A673 (cell line): Measurements from ENCODE around the gene ANKRD17.

Experiments
- EZH2 ChIP-seq: fragments of 200-600 bp; sonication (generic); IDR thresholded peaks from 2 replicates; pipeline ENCODE4 v1.6.1; 2017; ENCODE audit warnings: borderline replicate concordance, low read depth, mild to moderate bottlenecking, mixed read lengths, antibody characterized with exemption, low read length; ENCODE audit not compliant: poor library complexity, severe bottlenecking
- TF ChIP-seq, protein P1 (sequence below): fragments of 300-800, 200-600 bp; sonication (generic); conservative IDR thresholded peaks from 2 replicates; pipeline ENCODE4 v1.5.1; 2017; ENCODE audit warnings: low read depth, mild to moderate bottlenecking, antibody characterized with exemption, low read length, moderate library complexity, mixed read lengths

DNA sequence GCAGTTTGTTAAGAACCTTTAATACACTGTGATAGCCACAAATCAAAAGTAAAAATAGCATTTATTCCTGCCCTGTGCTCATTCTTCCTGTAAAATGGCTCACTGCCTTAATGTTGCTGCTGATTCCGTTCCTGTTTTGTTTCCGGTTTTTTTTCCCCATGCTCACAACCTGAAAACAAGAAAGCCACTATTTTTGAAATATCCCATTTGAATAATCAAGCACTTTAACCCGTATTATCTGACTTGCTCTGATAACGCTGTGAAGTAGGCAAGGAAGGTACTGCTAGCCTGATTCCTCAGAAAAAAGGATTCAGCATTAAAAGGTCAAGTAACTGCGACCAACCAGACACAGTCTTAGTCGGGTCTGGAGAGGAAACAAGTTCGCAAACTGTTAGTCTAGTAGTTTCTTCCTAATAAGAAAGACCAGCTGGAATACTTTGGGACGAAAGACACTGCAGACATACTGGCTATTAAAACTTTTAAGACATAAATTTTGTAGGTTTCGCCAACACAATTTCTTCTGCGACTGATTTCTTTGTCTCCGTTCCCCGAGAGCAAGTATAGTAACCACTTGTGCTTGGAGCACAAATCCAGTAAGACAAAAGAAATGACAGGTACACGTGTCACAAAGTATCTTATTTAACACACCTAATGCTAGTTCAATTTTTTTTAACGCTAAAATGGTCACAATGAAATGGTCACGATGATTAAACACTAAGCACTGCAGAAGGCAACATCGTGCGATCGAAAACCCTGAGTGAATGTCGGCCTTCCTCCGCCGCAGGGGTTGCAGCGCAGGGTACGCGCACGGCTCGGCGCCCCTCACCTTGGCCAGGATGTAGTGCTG lies 189.9 kb downstream of the ANKRD17 start:
- TF ChIP-seq, protein P1, sequence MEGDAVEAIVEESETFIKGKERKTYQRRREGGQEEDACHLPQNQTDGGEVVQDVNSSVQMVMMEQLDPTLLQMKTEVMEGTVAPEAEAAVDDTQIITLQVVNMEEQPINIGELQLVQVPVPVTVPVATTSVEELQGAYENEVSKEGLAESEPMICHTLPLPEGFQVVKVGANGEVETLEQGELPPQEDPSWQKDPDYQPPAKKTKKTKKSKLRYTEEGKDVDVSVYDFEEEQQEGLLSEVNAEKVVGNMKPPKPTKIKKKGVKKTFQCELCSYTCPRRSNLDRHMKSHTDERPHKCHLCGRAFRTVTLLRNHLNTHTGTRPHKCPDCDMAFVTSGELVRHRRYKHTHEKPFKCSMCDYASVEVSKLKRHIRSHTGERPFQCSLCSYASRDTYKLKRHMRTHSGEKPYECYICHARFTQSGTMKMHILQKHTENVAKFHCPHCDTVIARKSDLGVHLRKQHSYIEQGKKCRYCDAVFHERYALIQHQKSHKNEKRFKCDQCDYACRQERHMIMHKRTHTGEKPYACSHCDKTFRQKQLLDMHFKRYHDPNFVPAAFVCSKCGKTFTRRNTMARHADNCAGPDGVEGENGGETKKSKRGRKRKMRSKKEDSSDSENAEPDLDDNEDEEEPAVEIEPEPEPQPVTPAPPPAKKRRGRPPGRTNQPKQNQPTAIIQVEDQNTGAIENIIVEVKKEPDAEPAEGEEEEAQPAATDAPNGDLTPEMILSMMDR = no peak
- TF ChIP-seq EZH2 = no peak
